Parathyroid adenoma (tissue), 2 donors: Measurements from ENCODE around the gene KLHL6.
"Not testable (repeated sequence)": the region's sequence is repeated elsewhere in the genome, so short reads cannot be mapped to it uniquely, and the experiment has no call there.

Source experiments
- H2AFZ ChIP-seq: fragments of 300-600 bp; sonication (generic); one replicate; pipeline ENCODE4 v1.7.0; 2017; ENCODE audit warnings: antibody characterized with exemption, mild to moderate bottlenecking
- H3K27ac ChIP-seq: fragments of 300-600 bp; sonication (generic); one replicate; pipeline ENCODE4 v1.7.0; 2017
- H3K27me3 ChIP-seq: fragments of 300-600 bp; sonication (generic); one replicate; pipeline ENCODE4 v1.7.0; 2017; ENCODE audit warnings: low read length; ENCODE audit not compliant: control insufficient read depth, insufficient read depth
- H3K36me3 ChIP-seq: fragments of 300-600 bp; sonication (generic); one replicate; pipeline ENCODE4 v1.7.0; 2017; ENCODE audit warnings: low read length; ENCODE audit not compliant: control insufficient read depth, insufficient read depth
- H3K4me1 ChIP-seq: fragments of 300-600 bp; sonication (generic); one replicate; pipeline ENCODE4 v1.7.0; 2017; ENCODE audit warnings: control low read depth
- H3K4me2 ChIP-seq: fragments of 300-600 bp; sonication (generic); one replicate; pipeline ENCODE4 v1.7.0; 2017; ENCODE audit warnings: low read length
- H3K4me3 ChIP-seq: fragments of 300-600 bp; sonication (generic); one replicate; pipeline ENCODE4 v1.7.0; 2017; ENCODE audit warnings: low read depth, low read length
- H3K79me2 ChIP-seq: fragments of 300-600 bp; sonication (generic); one replicate; pipeline ENCODE4 v1.7.0; 2017; ENCODE audit warnings: control low read depth
- H3K9ac ChIP-seq: fragments of 300-600 bp; sonication (generic); one replicate; pipeline ENCODE4 v1.7.0; 2017; ENCODE audit warnings: mild to moderate bottlenecking
- H3K9me3 ChIP-seq: fragments of 300-600 bp; sonication (generic); one replicate; pipeline ENCODE4 v1.7.0; 2017; ENCODE audit warnings: low read length; ENCODE audit not compliant: control insufficient read depth
- CTCF ChIP-seq: fragments of 300-600 bp; sonication (generic); IDR thresholded peaks from one replicate; pipeline ENCODE4 v1.7.0; 2017; ENCODE audit warnings: antibody characterized with exemption, mild to moderate bottlenecking
- donor health status: primary hyperparathyroidism.

The KLHL6 gene

GRCh38 chr3:183532620-183533411 is 22.7 kb downstream of the KLHL6 start:
- Histone ChIP-seq H3K4me2 (no peak overlapping the region), H3K27me3 (no peaks in the 10 kb centered on the region), H3K9ac (no peak overlapping the region), H3K4me1 (peaks cover 8% of the 10 kb centered on the region), H3K27ac (no peak overlapping the region), H3K36me3 (no peaks in the 10 kb centered on the region), H2AFZ (no peak overlapping the region), H3K4me3 (no peak overlapping the region), H3K9me3 (no peaks in the 10 kb centered on the region), H3K79me2 (no peaks in the 10 kb centered on the region)
- no peak for TF ChIP-seq CTCF

GRCh38 chr3:183529717-183530116 is 25.8 kb downstream of the KLHL6 start:
- H3K4me3 ChIP-seq = no peak overlapping the region

GRCh38 chr3:183529185-183529584 is 26.3 kb downstream of the KLHL6 start:
- Histone ChIP-seq H3K36me3 (no peaks in the 10 kb centered on the region), H3K4me3 (no peak overlapping the region), H3K4me1 (peaks cover 8% of the 10 kb centered on the region), H3K27ac (no peak overlapping the region), H3K9me3 (no peaks in the 10 kb centered on the region), H3K27me3 (no peaks in the 10 kb centered on the region), H3K9ac (no peak overlapping the region), H3K4me2 (no peak overlapping the region), H3K79me2 (no peaks in the 10 kb centered on the region), H2AFZ (no peak overlapping the region)
- no peak for TF ChIP-seq CTCF

More at GRCh38 chr3:183529717-183530116, 25.8 kb downstream of the KLHL6 start:
- H3K4me1 ChIP-seq = peaks cover 8% of the 10 kb centered on the region
- no peaks in the 10 kb centered on the region for H3K79me2 ChIP-seq
- H3K27me3 ChIP-seq = no peaks in the 10 kb centered on the region
- H3K9me3 ChIP-seq = no peaks in the 10 kb centered on the region
- no peak overlapping the region for H2AFZ ChIP-seq
- no peaks in the 10 kb centered on the region for H3K36me3 ChIP-seq
- no peak for TF ChIP-seq CTCF
- no peak overlapping the region for H3K27ac ChIP-seq
- H3K9ac ChIP-seq = no peak overlapping the region
- H3K4me2 ChIP-seq = no peak overlapping the region

- not testable (repeated sequence) for H3K4me3 ChIP-seq, H3K9ac ChIP-seq, H3K4me2 ChIP-seq, H3K36me3 ChIP-seq, H3K9me3 ChIP-seq, H2AFZ ChIP-seq, H3K27me3 ChIP-seq, H3K4me1 ChIP-seq, H3K27ac ChIP-seq, H3K79me2 ChIP-seq
Observed at GRCh38 chr3:183528758-183529157, 26.7 kb downstream of the KLHL6 start.

GRCh38 chr3:183527428-183528379 is 27.8 kb downstream of the KLHL6 start:
- Histone ChIP-seq H3K27ac (no peak overlapping the region), H3K4me3 (no peak overlapping the region), H3K9ac (no peak overlapping the region), H3K4me2 (no peak overlapping the region), H3K9me3 (no peaks in the 10 kb centered on the region), H3K79me2 (no peaks in the 10 kb centered on the region), H3K27me3 (no peaks in the 10 kb centered on the region), H3K4me1 (peaks cover 3% of the 10 kb centered on the region), H2AFZ (no peak overlapping the region), H3K36me3 (no peaks in the 10 kb centered on the region)
- no peak for TF ChIP-seq CTCF
